Neural cell (in vitro differentiated cells): ENCODE results near the gene PHYH.

Source experiments
- EP300 ChIP-seq: fragments of 450-650 bp; conservative IDR thresholded peaks from 2 replicates; pipeline ENCODE4 v1.6.1; 2014; ENCODE audit warnings: antibody characterized with exemption, mild to moderate bottlenecking, moderate library complexity; ENCODE audit not compliant: poor library complexity, severe bottlenecking
- EZH2 ChIP-seq: fragments of 200-600, 300-800 bp; shearing (Covaris generic), sonication (generic); IDR thresholded peaks from 2 replicates; pipeline ENCODE4 v1.6.1; 2014; ENCODE audit warnings: antibody characterized with exemption, low read length, borderline replicate concordance, mild to moderate bottlenecking; ENCODE audit not compliant: insufficient read depth, poor library complexity, severe bottlenecking
- MXI1 ChIP-seq: fragments of 450-650 bp; conservative IDR thresholded peaks from 2 replicates; pipeline ENCODE4 v1.6.1; 2014; ENCODE audit warnings: antibody characterized with exemption, mild to moderate bottlenecking; ENCODE audit not compliant: poor library complexity, severe bottlenecking
- POLR2AphosphoS5 ChIP-seq: IDR thresholded peaks from 2 replicates; pipeline ENCODE4 v1.6.1; 2012
- RAD21 ChIP-seq: fragments of 450-650 bp; conservative IDR thresholded peaks from 2 replicates; pipeline ENCODE4 v1.6.1; 2014; ENCODE audit warnings: antibody characterized with exemption, mild to moderate bottlenecking, moderate library complexity
- SMC3 ChIP-seq: fragments of 450-650 bp; conservative IDR thresholded peaks from 2 replicates; pipeline ENCODE4 v1.6.1; 2014; ENCODE audit warnings: antibody characterized with exemption, mild to moderate bottlenecking, moderate library complexity; ENCODE audit not compliant: poor library complexity
- TAF1 ChIP-seq: IDR thresholded peaks from 2 replicates; pipeline ENCODE4 v1.6.1; 2012; ENCODE audit warnings: low read depth
- TF ChIP-seq, protein P1 (sequence below): fragments of 450-650 bp; IDR thresholded peaks from 2 replicates; pipeline ENCODE4 v1.5.1; 2014; ENCODE audit warnings: antibody characterized with exemption, mild to moderate bottlenecking, moderate library complexity; ENCODE audit not compliant: poor library complexity, severe bottlenecking
- TF ChIP-seq, protein P2 (sequence below): IDR thresholded peaks from 2 replicates; pipeline ENCODE4 v1.6.1; 2012; ENCODE audit warnings: borderline replicate concordance

DNA sequence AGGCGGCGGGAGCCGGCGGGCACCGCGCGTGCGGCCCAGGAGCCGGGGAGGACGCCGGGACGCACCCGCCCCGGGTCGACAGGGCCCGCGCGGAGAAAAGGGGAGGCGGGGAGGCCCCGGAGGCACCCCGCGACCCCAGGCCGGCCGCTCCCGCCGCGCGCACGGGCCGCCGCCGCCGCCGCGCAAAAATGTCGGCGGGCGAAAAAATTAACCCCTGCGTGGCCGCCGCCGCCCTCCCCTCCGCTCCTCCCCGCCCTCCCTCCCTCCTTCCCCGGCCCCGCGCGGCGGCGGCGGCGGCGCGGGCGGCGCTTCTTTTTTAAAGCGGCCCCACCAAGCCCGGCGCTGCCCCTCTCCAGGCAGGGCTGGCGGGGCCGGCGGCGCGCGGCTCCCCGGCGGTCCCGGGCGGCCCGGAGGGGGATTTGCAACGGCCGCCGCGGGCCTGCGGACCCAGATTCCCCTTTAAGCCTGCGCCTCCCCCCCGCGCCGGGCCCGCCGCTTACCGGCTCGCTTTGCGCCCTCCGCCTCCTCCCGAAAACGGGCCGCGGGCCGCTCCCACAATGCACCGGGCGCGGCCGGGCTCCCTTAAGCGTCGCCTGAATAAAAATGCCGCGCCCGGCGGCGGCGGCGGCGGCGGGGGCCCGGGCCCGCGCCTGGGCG is 47.8 kb upstream of the PHYH start:
- TF ChIP-seq EP300 (no peak), POLR2AphosphoS5 (peak; percentile 36), EZH2 (no peak), TAF1 (peak; percentile 14), SMC3 (no peak), RAD21 (no peak), MXI1 (no peak)
- TF ChIP-seq, protein P1, sequence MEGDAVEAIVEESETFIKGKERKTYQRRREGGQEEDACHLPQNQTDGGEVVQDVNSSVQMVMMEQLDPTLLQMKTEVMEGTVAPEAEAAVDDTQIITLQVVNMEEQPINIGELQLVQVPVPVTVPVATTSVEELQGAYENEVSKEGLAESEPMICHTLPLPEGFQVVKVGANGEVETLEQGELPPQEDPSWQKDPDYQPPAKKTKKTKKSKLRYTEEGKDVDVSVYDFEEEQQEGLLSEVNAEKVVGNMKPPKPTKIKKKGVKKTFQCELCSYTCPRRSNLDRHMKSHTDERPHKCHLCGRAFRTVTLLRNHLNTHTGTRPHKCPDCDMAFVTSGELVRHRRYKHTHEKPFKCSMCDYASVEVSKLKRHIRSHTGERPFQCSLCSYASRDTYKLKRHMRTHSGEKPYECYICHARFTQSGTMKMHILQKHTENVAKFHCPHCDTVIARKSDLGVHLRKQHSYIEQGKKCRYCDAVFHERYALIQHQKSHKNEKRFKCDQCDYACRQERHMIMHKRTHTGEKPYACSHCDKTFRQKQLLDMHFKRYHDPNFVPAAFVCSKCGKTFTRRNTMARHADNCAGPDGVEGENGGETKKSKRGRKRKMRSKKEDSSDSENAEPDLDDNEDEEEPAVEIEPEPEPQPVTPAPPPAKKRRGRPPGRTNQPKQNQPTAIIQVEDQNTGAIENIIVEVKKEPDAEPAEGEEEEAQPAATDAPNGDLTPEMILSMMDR: no peak
- TF ChIP-seq, protein P2, sequence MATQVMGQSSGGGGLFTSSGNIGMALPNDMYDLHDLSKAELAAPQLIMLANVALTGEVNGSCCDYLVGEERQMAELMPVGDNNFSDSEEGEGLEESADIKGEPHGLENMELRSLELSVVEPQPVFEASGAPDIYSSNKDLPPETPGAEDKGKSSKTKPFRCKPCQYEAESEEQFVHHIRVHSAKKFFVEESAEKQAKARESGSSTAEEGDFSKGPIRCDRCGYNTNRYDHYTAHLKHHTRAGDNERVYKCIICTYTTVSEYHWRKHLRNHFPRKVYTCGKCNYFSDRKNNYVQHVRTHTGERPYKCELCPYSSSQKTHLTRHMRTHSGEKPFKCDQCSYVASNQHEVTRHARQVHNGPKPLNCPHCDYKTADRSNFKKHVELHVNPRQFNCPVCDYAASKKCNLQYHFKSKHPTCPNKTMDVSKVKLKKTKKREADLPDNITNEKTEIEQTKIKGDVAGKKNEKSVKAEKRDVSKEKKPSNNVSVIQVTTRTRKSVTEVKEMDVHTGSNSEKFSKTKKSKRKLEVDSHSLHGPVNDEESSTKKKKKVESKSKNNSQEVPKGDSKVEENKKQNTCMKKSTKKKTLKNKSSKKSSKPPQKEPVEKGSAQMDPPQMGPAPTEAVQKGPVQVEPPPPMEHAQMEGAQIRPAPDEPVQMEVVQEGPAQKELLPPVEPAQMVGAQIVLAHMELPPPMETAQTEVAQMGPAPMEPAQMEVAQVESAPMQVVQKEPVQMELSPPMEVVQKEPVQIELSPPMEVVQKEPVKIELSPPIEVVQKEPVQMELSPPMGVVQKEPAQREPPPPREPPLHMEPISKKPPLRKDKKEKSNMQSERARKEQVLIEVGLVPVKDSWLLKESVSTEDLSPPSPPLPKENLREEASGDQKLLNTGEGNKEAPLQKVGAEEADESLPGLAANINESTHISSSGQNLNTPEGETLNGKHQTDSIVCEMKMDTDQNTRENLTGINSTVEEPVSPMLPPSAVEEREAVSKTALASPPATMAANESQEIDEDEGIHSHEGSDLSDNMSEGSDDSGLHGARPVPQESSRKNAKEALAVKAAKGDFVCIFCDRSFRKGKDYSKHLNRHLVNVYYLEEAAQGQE: peak; percentile 1
